GM10266 (cell line): ENCODE measurements around the gene RAB34.

ENCODE experiments used
- DNase-seq: peaks from one replicate; pipeline ENCODE4 v3.0.0; 2012; ENCODE audit errors: extremely low spot score
- CTCF ChIP-seq: IDR thresholded peaks from 2 replicates; pipeline ENCODE4 v1.5.1; 2012; ENCODE audit warnings: mild to moderate bottlenecking, low read depth; ENCODE audit not compliant: control insufficient read depth, insufficient read depth; ENCODE audit errors: missing control alignments

RAB34 gene

GRCh38 chr17:28706471-28707338, 11.0 kb downstream of the RAB34 start:
- no peak for DNase-seq
- TF ChIP-seq CTCF, result no peak

GRCh38 chr17:28705728-28706334, 11.8 kb downstream of the RAB34 start:
- TF ChIP-seq CTCF, result no peak
- DNase-seq, result no peak

- DNase-seq, result no peak
- TF ChIP-seq CTCF, result no peak
These were observed 12.5 kb downstream of the RAB34 start for GRCh38 chr17:28705074-28705659.

- no peak for TF ChIP-seq CTCF
These were observed 13.3 kb downstream of the RAB34 start for GRCh38 chr17:28704219-28704858.

GRCh38 chr17:28703552-28704218, 14.0 kb downstream of the RAB34 start:
- no peak for TF ChIP-seq CTCF
- DNase-seq, result no peak

More at GRCh38 chr17:28704219-28704858, 13.3 kb downstream of the RAB34 start:
- DNase-seq, result no peak

- no peak for DNase-seq
- TF ChIP-seq CTCF, result no peak
These were observed 14.9 kb downstream of the RAB34 start for GRCh38 chr17:28702752-28703150.
